SIG-M5 treated with dmso at 0.1 percent for 504 hours (cell line): ENCODE results near the gene SPTBN5.

Experiments used
- DNase-seq: peaks from one replicate; lab custom pipeline; 2025; ENCODE audit not compliant: unreplicated experiment; lab: John Stamatoyannopoulos, UW

Gene SPTBN5

DNA sequence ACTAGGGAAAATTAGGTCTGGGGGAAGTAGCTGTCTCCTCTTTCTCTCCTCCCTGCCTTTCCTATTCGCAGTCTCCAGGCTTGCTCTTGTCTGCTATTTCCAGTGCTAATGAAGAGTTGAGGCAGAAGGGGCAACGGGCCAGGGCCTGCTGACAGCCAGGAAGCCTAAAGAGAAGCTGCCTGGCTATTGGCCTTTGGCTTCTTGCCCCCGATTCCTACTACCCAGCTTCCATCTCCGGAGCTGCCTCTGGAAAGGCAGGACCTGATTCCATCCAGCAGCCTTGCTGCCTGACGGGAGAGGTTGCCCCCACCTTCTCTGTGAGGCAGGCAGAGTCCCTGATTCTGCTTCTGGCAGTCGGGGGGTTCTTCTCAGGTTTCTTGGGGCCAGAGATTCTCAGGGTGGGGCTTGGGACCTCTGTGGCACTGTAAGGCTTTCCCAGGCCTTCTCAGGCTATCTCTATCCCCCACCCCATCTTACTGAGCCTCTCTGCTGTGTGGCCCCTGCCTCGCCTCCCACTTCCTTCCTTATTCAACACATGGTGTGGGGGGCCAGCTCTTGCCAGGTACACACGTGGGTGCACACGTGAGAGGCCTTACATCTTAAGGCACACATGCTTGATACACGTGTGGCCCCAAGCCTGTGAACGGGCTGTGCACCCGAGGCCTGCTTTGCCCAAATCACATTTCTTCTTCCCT lies 84.2 kb downstream of the SPTBN5 start:
- no peak for DNase-seq

DNA sequence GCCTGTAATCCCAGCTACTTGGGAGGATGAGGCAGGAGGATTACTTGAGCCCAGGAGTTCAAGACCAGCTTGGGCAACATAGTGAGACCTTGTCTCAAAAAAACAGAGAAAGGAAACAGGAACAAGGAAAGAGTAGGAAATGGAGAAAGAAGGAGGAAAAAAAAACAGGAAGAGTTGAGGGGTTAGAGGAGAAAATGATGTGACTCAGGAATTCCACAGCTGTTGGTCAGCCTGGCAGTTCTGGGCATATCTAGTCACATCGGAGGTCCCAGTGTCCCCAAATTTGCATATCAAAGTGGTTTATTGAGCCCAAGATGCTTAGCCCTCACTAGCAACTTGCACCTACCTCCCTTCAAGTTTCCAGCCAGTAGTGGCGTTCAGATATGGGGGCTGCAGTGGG lies 84.7 kb downstream of the SPTBN5 start:
- DNase-seq: no peak

DNA sequence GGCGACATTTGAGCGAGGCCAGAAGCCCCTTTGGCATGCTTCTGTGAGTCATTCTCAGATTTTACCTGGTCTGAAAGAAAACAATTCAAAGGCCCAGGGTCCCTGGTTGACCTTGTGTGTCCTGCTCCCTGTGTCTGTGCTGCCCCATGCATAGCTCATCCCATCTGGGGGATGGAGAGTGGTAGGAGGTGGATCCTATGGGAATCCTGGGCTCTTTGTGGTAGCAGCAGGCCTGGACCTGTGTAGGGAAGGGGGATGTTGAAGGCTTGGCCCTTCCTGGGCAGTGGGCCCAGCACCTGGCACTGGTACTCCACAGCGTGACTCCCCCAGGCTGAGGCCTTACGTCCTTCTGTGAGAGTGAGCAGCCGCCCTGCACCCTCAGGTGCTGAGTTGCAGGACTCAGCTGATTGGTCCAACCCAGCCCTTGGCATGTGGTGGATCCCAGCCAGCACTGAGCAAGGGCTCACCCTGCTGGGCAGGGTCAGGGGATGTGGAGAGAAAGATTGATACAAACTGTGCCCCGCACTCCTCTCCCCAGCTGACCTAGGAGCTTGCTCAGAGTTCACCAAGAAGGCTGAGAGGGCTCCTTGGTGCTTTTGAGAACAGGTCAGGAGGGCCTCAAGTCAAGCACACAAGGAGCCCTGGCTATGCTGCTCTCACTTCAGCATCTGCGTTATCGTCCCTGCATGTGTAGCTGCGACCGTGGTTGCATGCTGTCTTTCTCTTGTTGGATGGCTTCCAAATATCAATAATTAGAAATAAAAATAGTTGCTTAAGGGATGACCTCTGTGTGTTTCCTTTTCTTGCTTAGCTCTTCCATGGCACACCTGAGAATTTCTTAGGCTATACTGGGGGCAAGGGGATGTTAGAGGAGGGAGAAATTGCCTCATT lies 87.3 kb downstream of the SPTBN5 start:
- DNase-seq: no peak

DNA sequence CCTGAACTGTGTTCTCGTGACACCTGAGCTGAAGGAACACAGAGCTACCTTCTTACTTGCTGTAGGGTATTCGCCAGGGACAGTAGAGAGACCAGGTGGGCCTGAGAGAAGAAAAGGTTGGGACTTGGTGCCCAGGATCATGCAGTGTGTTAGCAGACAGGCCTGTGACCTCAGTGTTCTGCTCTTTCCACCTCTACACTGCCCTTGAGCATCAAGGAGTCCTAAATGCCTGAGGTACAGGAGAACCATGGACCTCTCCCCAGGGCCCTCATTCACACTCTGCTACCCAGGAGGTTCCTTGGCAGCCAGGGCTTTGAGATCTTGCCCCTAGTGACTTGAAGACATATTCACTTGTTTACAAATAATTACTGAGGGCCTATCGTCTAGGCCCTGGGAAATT lies 88.1 kb downstream of the SPTBN5 start:
- DNase-seq: no peak

GRCh38 chr15:41804916-41805666 lies 88.8 kb downstream of the SPTBN5 start:
- no peak for DNase-seq

GRCh38 chr15:41804361-41804760 lies 89.5 kb downstream of the SPTBN5 start:
- no peak for DNase-seq

DNA sequence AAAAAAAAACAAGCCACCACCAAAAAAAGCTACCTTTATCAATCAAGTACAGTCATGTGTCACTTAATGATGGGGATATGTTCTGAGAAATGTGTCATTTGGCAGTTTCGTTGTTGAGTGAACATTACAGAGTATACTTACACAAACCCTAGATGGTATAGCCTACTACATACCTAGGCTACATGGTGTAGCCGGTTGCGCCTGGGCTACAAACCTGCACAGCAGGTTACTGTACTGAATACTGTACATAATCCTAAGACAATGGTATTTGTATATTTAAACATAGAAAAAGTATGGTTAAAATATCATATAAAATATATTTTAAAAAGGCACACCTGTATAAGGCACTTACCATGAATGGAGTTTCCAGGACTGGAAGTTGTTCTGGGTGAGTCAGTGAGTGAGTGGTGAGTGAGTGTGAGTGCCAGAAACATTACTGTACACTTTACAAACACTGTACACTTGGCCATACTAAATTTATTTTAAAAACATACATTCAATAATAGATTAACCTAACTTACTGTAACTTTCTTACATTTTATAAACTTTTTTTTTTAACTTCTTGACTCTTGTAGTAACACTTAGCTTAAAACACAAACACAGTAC lies 91.9 kb downstream of the SPTBN5 start:
- DNase-seq: no peak

GRCh38 chr15:41801185-41801584 lies 92.7 kb downstream of the SPTBN5 start:
- no peak for DNase-seq

DNA sequence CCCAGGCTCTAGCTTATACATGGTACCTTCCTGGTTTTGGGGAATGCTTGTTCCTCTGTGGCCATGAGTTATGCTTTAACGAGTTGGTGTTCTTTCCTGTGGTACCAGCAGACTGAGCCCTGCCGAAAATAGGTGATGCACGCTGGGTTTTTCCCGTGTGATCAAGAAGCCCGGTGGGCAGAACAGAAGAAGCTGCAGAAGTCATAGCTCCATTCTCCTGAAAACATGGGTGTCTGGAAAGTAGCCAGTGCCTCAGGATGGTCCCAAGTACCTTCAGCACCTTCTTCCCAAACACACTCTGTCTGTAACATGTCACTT lies 94.4 kb downstream of the SPTBN5 start:
- DNase-seq: no peak

DNA sequence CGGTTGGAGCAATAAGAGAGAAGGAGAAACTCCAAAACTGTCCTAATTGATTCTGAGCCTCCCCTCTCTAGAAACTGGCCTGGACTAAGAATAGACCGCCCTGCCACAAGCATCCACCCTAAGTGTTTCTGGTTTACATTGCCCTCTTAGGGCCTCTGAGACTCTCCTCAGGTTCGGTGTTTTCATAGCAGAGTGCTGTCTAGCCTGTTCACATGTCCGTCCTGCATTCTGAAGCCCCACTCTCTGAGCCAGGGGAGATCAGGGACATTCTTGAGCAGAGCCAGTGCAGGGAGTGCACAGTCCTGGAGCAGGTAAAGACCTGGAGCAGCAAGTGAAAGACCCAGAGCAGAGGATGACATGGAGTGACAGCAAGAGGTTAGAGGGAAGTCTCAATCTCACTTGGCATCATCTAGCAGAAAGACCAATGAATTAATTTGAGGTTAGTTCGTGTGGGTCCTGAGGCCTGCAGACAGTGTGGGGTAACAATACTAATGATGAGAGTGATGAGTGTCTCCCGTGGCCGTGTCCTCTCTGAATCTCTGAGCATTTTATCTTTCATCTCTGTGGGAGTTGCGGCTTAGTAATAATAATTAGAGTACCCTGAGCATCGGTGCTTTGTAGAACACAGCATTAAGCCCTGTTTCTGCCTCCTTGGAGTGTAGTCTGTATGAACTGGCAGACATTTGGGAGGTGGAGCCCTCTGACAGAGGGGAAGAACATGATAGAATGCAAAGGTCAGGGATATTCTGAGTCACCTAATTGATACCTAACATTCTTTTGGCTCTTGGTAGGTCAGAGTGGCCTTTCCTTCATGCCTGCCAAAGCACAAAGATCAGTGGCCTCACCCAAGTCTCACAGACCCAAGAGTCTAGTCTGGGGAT lies 95.0 kb downstream of the SPTBN5 start:
- no peak for DNase-seq
